MM.1S (cell line): Measurements from ENCODE around the gene RRP12.

Experiments used
- DNase-seq: peaks from one replicate; pipeline ENCODE4 v3.0.0-alpha.2; 2015
- H2AFZ ChIP-seq: fragments of 300-600 bp; sonication (generic); 2 replicates; pipeline ENCODE4 v1.6.0; 2016; ENCODE audit warnings: antibody characterized with exemption, low read length
- H3F3A ChIP-seq: fragments of 300-600 bp; sonication (generic); 2 replicates; pipeline ENCODE4 v1.6.1; 2016; ENCODE audit warnings: mild to moderate bottlenecking, antibody characterized with exemption, low read length, moderate library complexity, mixed read lengths; ENCODE audit not compliant: insufficient read depth
- H3K27ac ChIP-seq: fragments of 300-600 bp; sonication (generic); 2 replicates; pipeline ENCODE4 v1.5.1; 2016; ENCODE audit warnings: mild to moderate bottlenecking, low read length
- H3K27me3 ChIP-seq: fragments of 300-600 bp; sonication (generic); replicated peaks from 2 replicates; pipeline ENCODE4 v1.6.0; 2016; ENCODE audit warnings: low read length; ENCODE audit not compliant: insufficient read depth
- H3K36me3 ChIP-seq: fragments of 300-600 bp; sonication (generic); replicated peaks from 2 replicates; pipeline ENCODE4 v1.6.1; 2016; ENCODE audit warnings: mild to moderate bottlenecking, low read length, mixed read lengths; ENCODE audit not compliant: insufficient read depth
- H3K4me1 ChIP-seq: fragments of 300-600 bp; sonication (generic); 2 replicates; pipeline ENCODE4 v1.6.1; 2016; ENCODE audit warnings: low read length, mixed read lengths
- H3K4me2 ChIP-seq: fragments of 300-600 bp; sonication (generic); 2 replicates; pipeline ENCODE4 v1.6.0; 2016; ENCODE audit warnings: low read depth, low read length
- H3K4me3 ChIP-seq: fragments of 300-600 bp; sonication (generic); 2 replicates; pipeline ENCODE4 v1.5.1; 2016; ENCODE audit warnings: low read length, mixed read lengths
- H3K79me2 ChIP-seq: fragments of 300-600 bp; sonication (generic); 2 replicates; pipeline ENCODE4 v1.6.1; 2016; ENCODE audit warnings: mixed run types, low read length, mixed read lengths
- H3K9ac ChIP-seq: fragments of 300-600 bp; sonication (generic); 2 replicates; pipeline ENCODE4 v1.6.1; 2016; ENCODE audit warnings: low read length, mixed read lengths
- H3K9me2 ChIP-seq: fragments of 300-600 bp; sonication (generic); replicated peaks from 2 replicates; pipeline ENCODE4 v1.6.1; 2016; ENCODE audit warnings: mild to moderate bottlenecking, low read length, mixed read lengths; ENCODE audit not compliant: insufficient read depth
- H3K9me3 ChIP-seq: fragments of 300-600 bp; sonication (generic); replicated peaks from 2 replicates; pipeline ENCODE4 v1.6.1; 2016; ENCODE audit warnings: mild to moderate bottlenecking, low read length, mixed read lengths; ENCODE audit not compliant: insufficient read depth
- H4K20me1 ChIP-seq: fragments of 300-600 bp; sonication (generic); 2 replicates; pipeline ENCODE4 v1.6.1; 2016; ENCODE audit warnings: mild to moderate bottlenecking, low read length, moderate library complexity, mixed read lengths; ENCODE audit not compliant: insufficient read depth
- CTCF ChIP-seq: fragments of 300-600 bp; sonication (generic); IDR thresholded peaks from 2 replicates; pipeline ENCODE4 v1.5.1; 2016; ENCODE audit warnings: antibody characterized with exemption, low read length, mixed read lengths
- EZH2 ChIP-seq: fragments of 300-600 bp; sonication (generic); optimal IDR thresholded peaks from 2 replicates; pipeline ENCODE3; 2017; ENCODE audit warnings: low read depth, mild to moderate bottlenecking, antibody characterized with exemption, low read length, mixed read lengths
- EZH2phosphoT487 ChIP-seq: fragments of 300-600 bp; sonication (generic); IDR thresholded peaks from 2 replicates; pipeline ENCODE4 v1.6.1; 2018; ENCODE audit warnings: antibody characterized with exemption, low read length

Gene RRP12

DNA sequence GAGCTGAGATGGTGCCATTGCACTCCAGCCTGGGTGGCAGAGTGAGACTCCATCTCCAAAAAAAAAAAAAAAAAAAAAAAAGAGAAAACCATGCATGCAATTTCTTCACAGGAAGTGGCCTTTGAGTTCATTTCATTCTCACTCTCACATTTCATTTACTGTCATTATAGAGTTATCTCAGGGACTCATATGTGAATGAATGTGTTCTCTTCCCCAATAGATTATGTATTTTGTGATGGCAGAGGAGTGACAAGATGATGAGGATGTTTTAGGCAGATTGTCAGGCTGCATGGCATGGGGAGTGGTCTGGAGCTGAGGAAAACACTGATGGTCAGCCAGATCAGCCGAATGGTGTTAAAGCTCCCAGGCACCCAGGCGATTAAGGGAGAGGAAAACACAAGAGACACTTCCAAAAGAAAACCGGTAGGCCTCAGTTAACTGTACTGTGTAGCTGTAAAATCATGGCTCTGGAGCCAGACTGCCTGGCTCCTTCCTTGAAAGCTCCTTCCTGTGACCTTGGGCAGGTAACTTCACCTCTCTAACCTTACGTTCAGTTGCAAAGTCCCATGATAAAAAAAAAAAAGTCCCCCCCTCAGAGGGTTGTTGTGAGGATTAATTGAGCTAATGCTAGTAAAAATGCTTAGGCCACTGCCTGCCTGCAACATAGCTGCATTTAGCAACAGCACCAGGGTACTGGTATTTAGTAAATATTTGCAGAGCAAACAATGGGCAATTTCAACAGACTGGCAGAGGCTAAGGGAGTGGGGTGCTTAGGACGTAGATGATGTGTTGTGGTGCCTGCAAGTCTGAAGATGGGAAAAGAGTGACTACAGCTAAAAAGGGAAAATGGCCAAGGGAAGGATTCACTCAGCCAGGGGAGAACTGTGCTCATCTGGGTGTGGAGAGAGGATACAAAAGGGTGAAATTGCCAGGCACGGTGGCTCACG, 73.5 kb downstream of the RRP12 start:
- Histone ChIP-seq H3F3A (0 out of 2 replicates have a peak, but pooled peaks cover 5% of the 10 kb centered on the region), H3K27ac (no peak overlapping the region), H4K20me1 (no peaks in the 10 kb centered on the region), H3K36me3 (no peaks in the 10 kb centered on the region), H3K79me2 (no peaks in the 10 kb centered on the region), H3K9me3 (no peaks in the 10 kb centered on the region), H3K4me3 (no peak overlapping the region), H3K27me3 (no peaks in the 10 kb centered on the region), H3K4me2 (no peak overlapping the region), H2AFZ (no peak overlapping the region), H3K9me2 (no peaks in the 10 kb centered on the region), H3K9ac (no peak overlapping the region), H3K4me1 (peaks cover 9% of the 10 kb centered on the region; the same call in 1 of the 2 replicates)
- TF ChIP-seq EZH2 (no peak), CTCF (no peak), EZH2phosphoT487 (no peak)
- no peak for DNase-seq

DNA sequence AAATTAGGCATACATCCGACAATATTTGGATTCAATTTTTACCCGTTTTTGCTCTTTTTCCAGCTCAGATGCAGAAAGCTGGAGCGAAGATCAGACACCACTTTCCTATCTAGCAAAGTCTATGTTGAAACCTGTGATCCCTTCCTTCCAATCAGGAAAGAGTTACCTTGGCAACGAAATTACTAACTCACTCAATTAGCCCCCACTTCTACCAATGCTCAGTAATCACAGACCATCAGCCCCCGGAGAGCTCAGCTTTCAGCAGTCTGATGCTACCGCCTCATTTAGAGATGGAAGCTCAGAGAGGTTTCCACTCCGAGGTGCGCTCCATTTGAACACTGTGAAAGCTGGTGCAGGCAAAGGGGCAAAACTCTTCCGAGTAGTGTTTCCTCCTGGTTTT, 75.4 kb downstream of the RRP12 start:
- TF ChIP-seq EZH2, result no peak
- no peak for TF ChIP-seq EZH2phosphoT487
- no peak for TF ChIP-seq CTCF
- Histone ChIP-seq H3K27me3 (no peaks in the 10 kb centered on the region), H3K79me2 (no peaks in the 10 kb centered on the region), H3K9me2 (no peaks in the 10 kb centered on the region), H4K20me1 (no peaks in the 10 kb centered on the region), H2AFZ (no peak overlapping the region), H3K4me3 (no peak overlapping the region), H3K9ac (no peak overlapping the region), H3K4me2 (no peak overlapping the region), H3K4me1 (peaks cover 15% of the 10 kb centered on the region; the same call in 1 of the 2 replicates), H3K36me3 (no peaks in the 10 kb centered on the region), H3K27ac (no peak overlapping the region), H3K9me3 (no peaks in the 10 kb centered on the region), H3F3A (0 out of 2 replicates have a peak, but pooled peaks cover 5% of the 10 kb centered on the region)
- no peak for DNase-seq

DNA sequence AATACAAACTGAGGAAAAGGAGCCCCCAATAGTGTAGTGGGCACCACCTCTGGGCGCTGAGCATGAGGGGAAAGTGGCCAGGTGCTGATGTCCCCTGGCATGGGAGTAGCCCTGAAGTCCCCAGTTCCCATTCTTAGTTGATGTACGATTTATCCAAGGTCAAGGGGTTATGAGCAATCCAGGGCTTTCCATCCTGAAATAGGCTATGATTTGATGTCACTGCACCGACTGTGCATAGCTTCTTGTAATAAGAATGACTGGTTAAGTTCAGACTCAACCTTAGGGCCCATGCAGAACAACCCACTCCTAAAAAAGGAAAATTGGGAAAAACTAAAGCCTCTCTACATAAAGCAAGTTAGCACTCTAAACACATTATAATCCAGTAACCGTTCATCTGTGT, 77.6 kb downstream of the RRP12 start:
- no peak overlapping the region for H3K4me3 ChIP-seq
- H3K79me2 ChIP-seq, result no peaks in the 10 kb centered on the region
- no peak overlapping the region for H3K4me2 ChIP-seq
- no peaks in the 10 kb centered on the region for H3K9me2 ChIP-seq
- no peak for DNase-seq
- H3K9me3 ChIP-seq, result no peaks in the 10 kb centered on the region
- H3K27me3 ChIP-seq, result no peaks in the 10 kb centered on the region
- no peak for TF ChIP-seq EZH2
- no peak for TF ChIP-seq CTCF
- no peak for TF ChIP-seq EZH2phosphoT487
- H3K27ac ChIP-seq, result no peak overlapping the region
- no peaks in the 10 kb centered on the region for H4K20me1 ChIP-seq
- peaks cover 10% of the 10 kb centered on the region; the same call in 1 of the 2 replicates for H3F3A ChIP-seq
- H2AFZ ChIP-seq, result no peak overlapping the region
- no peaks in the 10 kb centered on the region for H3K36me3 ChIP-seq
- no peak overlapping the region for H3K9ac ChIP-seq
- H3K4me1 ChIP-seq, result 0 out of 2 replicates have a peak, but pooled peaks cover 7% of the 10 kb centered on the region
